K562 (cell line): ENCODE measurements around the gene LIMD2. TPM values are rescaled to one million over a fixed set of nuclear protein-coding genes. Genes with fewer than 3 reads are reported as not detected.

Experiments
- CBX3 ChIP-seq, 2 experiments: IDR thresholded peaks; 1 replicate in 1 of 2; 2 replicates in 1 of 2; pipeline ENCODE4 v1.6.1; 2012; ENCODE audit warnings: inconsistent platforms in 2 of 2, low read length in 2 of 2, borderline replicate concordance in 1 of 2, control low read depth in 1 of 2
- CREBBP ChIP-seq: IDR thresholded peaks from one replicate; pipeline ENCODE4 v1.6.1; 2012; ENCODE audit warnings: low read depth, mild to moderate bottlenecking, control low read depth, inconsistent platforms, low read length
- ELF2 ChIP-seq: fragments of 250-450 bp; sonication (Bioruptor Pico); IDR thresholded peaks from 2 replicates; pipeline ENCODE4 v1.5.0; 2021; ENCODE audit warnings: mild to moderate bottlenecking
- GTF2E2 ChIP-seq: fragments of 200-800 bp; sonication (Bioruptor generic); IDR thresholded peaks from 2 replicates; pipeline ENCODE4 v1.6.1; 2016; ENCODE audit warnings: missing genetic modification characterization, missing compliant biosample characterization
- HMGN3 ChIP-seq: IDR thresholded peaks from 2 replicates; pipeline ENCODE4 v1.6.1; 2011; ENCODE audit warnings: borderline replicate concordance, low read depth, mild to moderate bottlenecking, mixed read lengths, low read length; ENCODE audit not compliant: insufficient read length; ENCODE audit errors: extremely low read depth
- MAFG ChIP-seq: fragments of 450-650 bp; conservative IDR thresholded peaks from 2 replicates; pipeline ENCODE4 v1.6.1; 2016; ENCODE audit warnings: missing genetic modification characterization, missing compliant biosample characterization
- NEUROD1 ChIP-seq: fragments of 150-350 bp; IDR thresholded peaks from 2 replicates; pipeline ENCODE4 v1.6.1; 2014; ENCODE audit warnings: borderline replicate concordance, low read length, low read depth; ENCODE audit not compliant: partially characterized antibody
- NFE2 ChIP-seq: IDR thresholded peaks from 2 replicates; pipeline ENCODE4 v1.6.1; 2014; ENCODE audit warnings: antibody characterized with exemption, low read depth
- SFPQ ChIP-seq: fragments of 200-400 bp; formaldehyde crosslinking; IDR thresholded peaks from 2 replicates; pipeline ENCODE4 v1.6.1; 2017; ENCODE audit warnings: mild to moderate bottlenecking, low read depth, low read length, moderate library complexity
- SMARCA4 ChIP-seq: fragments of 450-650 bp; IDR thresholded peaks from 2 replicates; pipeline ENCODE4 v1.6.1; 2016
- SRSF3 ChIP-seq: fragments of 200-400 bp; formaldehyde crosslinking; IDR thresholded peaks from 2 replicates; pipeline ENCODE4 v1.6.1; 2016; ENCODE audit warnings: mild to moderate bottlenecking, low read length, moderate library complexity; ENCODE audit not compliant: insufficient read depth
- TAF1 ChIP-seq: IDR thresholded peaks from 2 replicates; pipeline ENCODE4 v1.6.1; 2011; ENCODE audit warnings: mild to moderate bottlenecking, low read length, moderate library complexity; ENCODE audit not compliant: insufficient read depth, control insufficient read depth, severe bottlenecking; ENCODE audit errors: extremely low read depth
- XRCC3 ChIP-seq: fragments of 450-650 bp; IDR thresholded peaks from 2 replicates; pipeline ENCODE4 v1.6.1; 2017; ENCODE audit warnings: mild to moderate bottlenecking, moderate library complexity
- ZEB2 ChIP-seq: fragments of 450-650 bp; IDR thresholded peaks from 2 replicates; pipeline ENCODE4 v1.6.1; 2016
- ZKSCAN8 ChIP-seq: fragments of 200-800 bp; sonication (Bioruptor generic); IDR thresholded peaks from 2 replicates; pipeline ENCODE4 v1.6.1; 2016; ENCODE audit warnings: missing genetic modification characterization, missing compliant biosample characterization
- ZNF232 ChIP-seq: sonication (generic); formaldehyde crosslinking; IDR thresholded peaks from 2 replicates; pipeline ENCODE4 v1.8.0; 2022; ENCODE audit warnings: mild to moderate bottlenecking, missing genetic modification reagents
- ZNF311 ChIP-seq: fragments of 250-450 bp; sonication (Bioruptor Pico); IDR thresholded peaks from 2 replicates; pipeline ENCODE4 v1.4.0; 2020; ENCODE audit warnings: mild to moderate bottlenecking, moderate library complexity
- ZNF316 ChIP-seq: fragments of 450-650 bp; IDR thresholded peaks from 2 replicates; pipeline ENCODE4 v1.6.1; 2016
- ZNF347 ChIP-seq: fragments of 450-650 bp; formaldehyde crosslinking; IDR thresholded peaks from 2 replicates; pipeline ENCODE4 v1.4.0; 2020; ENCODE audit warnings: low read depth, mild to moderate bottlenecking, moderate library complexity
- ZNF395 ChIP-seq: fragments of 200-800 bp; sonication (Bioruptor generic); IDR thresholded peaks from 2 replicates; pipeline ENCODE4 v1.6.1; 2017; ENCODE audit warnings: missing genetic modification characterization, missing compliant biosample characterization
- ZNF699 ChIP-seq: fragments of 250-450 bp; sonication (Bioruptor Pico); IDR thresholded peaks from 2 replicates; pipeline ENCODE4 v1.8.0; 2021; ENCODE audit warnings: mild to moderate bottlenecking, moderate library complexity; ENCODE audit not compliant: insufficient replicate concordance
- polyA plus RNA-seq, 8 experiments: library from polyadenylated mRNA; depleted of rRNA in 4 of 8; stranded (reverse) in 5 of 8; unstranded in 3 of 8; fragments of >200 nt; fragmentation: Nextera tagmentation in 2 of 8; fragmentation: Illumina TruSeq in 1 of 8; extraction: Ambion mirVana in 2 of 8; extraction: Trizol in 1 of 8; gene quantifications; 2 replicates each; pipeline versions ENCODE4 v1.2.1 to v1.2.3, GENCODE V29; 2011 to 2014; ENCODE audit warnings: inconsistent platforms in 1 of 8, missing spikeins in 1 of 8
- total RNA-seq, 7 experiments: library from RNA; depleted of rRNA in 6 of 7; stranded (reverse); fragments of >200 nt in 6 of 7; fragmentation: Illumina TruSeq in 2 of 7; extraction: Trizol in 2 of 7; gene quantifications; 2 replicates each; pipeline versions ENCODE4 v1.2.1 to v1.2.3, GENCODE V29; 2011 to 2021; ENCODE audit warnings: low replicate concordance in 1 of 7

LIMD2 gene
- total and polyA plus RNA-seq, 9 of the 15 experiments (the other 6 are each of a cell fraction or from before 2014, with no cell fraction given): 0.07 to 11.2 (median 2.8) TPM

GRCh38 chr17:63741408-63742173, 41.7 kb upstream of the LIMD2 start, which contains the start of gene STRADA (continued):
- TF ChIP-seq ZNF699: no peak
- TF ChIP-seq SRSF3: no peak
- TF ChIP-seq ZNF311: no peak
- TF ChIP-seq TAF1: peak; percentile 77
- TF ChIP-seq SFPQ: no peak
- no peak for TF ChIP-seq ZNF347 (CRISPR knock-in tag)
- TF ChIP-seq XRCC3: no peak
- no peak for TF ChIP-seq CBX3 (IDR thresholded peaks at IDR 0.05; ENCODE audit: borderline replicate concordance in 1 of 2, low read length in 2 of 2)
- TF ChIP-seq ZNF316: no peak
- TF ChIP-seq ZKSCAN8 (CRISPR knock-in tag): no peak
- no peak for TF ChIP-seq GTF2E2 (tag)
- peak; percentile 98 for TF ChIP-seq HMGN3
- TF ChIP-seq NFE2: peak; percentile 8; the same call in 1 of the 2 replicates
- peak; percentile 79 for TF ChIP-seq ZNF395
- TF ChIP-seq NEUROD1: peak; percentile 75
- TF ChIP-seq ZNF232: no peak
- no peak for TF ChIP-seq CREBBP
- TF ChIP-seq SMARCA4: no peak
- no peak for TF ChIP-seq MAFG
- peak; percentile 61; the same call in 1 of the 2 replicates for TF ChIP-seq ZEB2
- TF ChIP-seq ELF2 (CRISPR knock-in tag): no peak
